Liver (tissue), 9 donors: Measurements from ENCODE around the gene NGFR. TPM values are rescaled to one million over a fixed set of nuclear protein-coding genes. Genes with fewer than 3 reads are reported as not detected.

Source experiments
- DNase-seq: peaks from one replicate; pipeline ENCODE4 v3.0.0-alpha.2; 2017; ENCODE audit warnings: low spot score
- H3K27ac ChIP-seq, 2 donors: one replicate each; pipeline ENCODE4 v1.7.0; 2013; ENCODE audit warnings: inconsistent platforms in 2 of 2, low read length in 2 of 2, control low read depth in 1 of 2, low read depth in 1 of 2, mild to moderate bottlenecking in 1 of 2
- H3K27me3 ChIP-seq, 4 donors: one replicate each; pipeline versions ENCODE4 v1.6.1 to v1.7.0; 2013; ENCODE audit warnings: low read length in 3 of 4, inconsistent platforms in 1 of 4, mild to moderate bottlenecking in 1 of 4, moderate library complexity in 1 of 4; ENCODE audit not compliant: control insufficient read depth in 4 of 4, insufficient read depth in 4 of 4
- H3K36me3 ChIP-seq, 4 donors: one replicate each; pipeline versions ENCODE4 v1.6.1 to v1.7.0; 2013; ENCODE audit warnings: low read length in 3 of 4, mild to moderate bottlenecking in 3 of 4, low read depth in 1 of 4, moderate library complexity in 1 of 4; ENCODE audit not compliant: control insufficient read depth in 4 of 4, insufficient read depth in 3 of 4
- H3K4me1 ChIP-seq, 4 donors: one replicate each; pipeline versions ENCODE4 v1.6.1 to v1.7.0; 2013; ENCODE audit warnings: low read length in 3 of 4, mild to moderate bottlenecking in 3 of 4, moderate library complexity in 1 of 4; ENCODE audit not compliant: control insufficient read depth in 4 of 4, insufficient read depth in 4 of 4
- H3K4me3 ChIP-seq, 3 donors: one replicate each; pipeline versions ENCODE4 v1.6.1 to v1.7.0; 2013; ENCODE audit warnings: low read length in 3 of 3, control low read depth in 1 of 3, low read depth in 1 of 3, mild to moderate bottlenecking in 1 of 3
- H3K9ac ChIP-seq, 2 donors: one replicate each; pipeline ENCODE4 v1.7.0; 2013; ENCODE audit warnings: low read length in 2 of 2, mild to moderate bottlenecking in 2 of 2, moderate library complexity in 2 of 2, control low read depth in 1 of 2, low read depth in 1 of 2
- H3K9me3 ChIP-seq, 4 donors: one replicate each; pipeline versions ENCODE4 v1.6.1 to v1.7.0; 2013; ENCODE audit warnings: low read length in 3 of 4; ENCODE audit not compliant: control insufficient read depth in 4 of 4
- CTCF ChIP-seq: fragments of 150-350 bp; IDR thresholded peaks from 2 replicates; pipeline ENCODE4 v1.5.1; 2017; ENCODE audit warnings: improper control_type of control experiment, low read depth, low read length; ENCODE audit not compliant: missing input control
- EGR1 ChIP-seq, 2 donors: IDR thresholded peaks; 2 replicates each; pipeline ENCODE4 v1.6.1; 2016 to 2018; ENCODE audit warnings: antibody characterized with exemption in 2 of 2, low read depth in 2 of 2
- FOXA2 ChIP-seq: IDR thresholded peaks from 2 replicates; pipeline ENCODE4 v1.6.1; 2016; ENCODE audit warnings: antibody characterized with exemption
- MAX ChIP-seq: IDR thresholded peaks from 2 replicates; pipeline ENCODE4 v1.6.1; 2016; ENCODE audit warnings: antibody characterized with exemption
- NR2F2 ChIP-seq: IDR thresholded peaks from 2 replicates; pipeline ENCODE4 v1.6.1; 2016; ENCODE audit warnings: antibody characterized with exemption
- RAD21 ChIP-seq, 2 donors: IDR thresholded peaks; 2 replicates each; pipeline ENCODE4 v1.6.1; 2016; ENCODE audit warnings: antibody characterized with exemption in 2 of 2, mild to moderate bottlenecking in 2 of 2
- REST ChIP-seq: IDR thresholded peaks from 2 replicates; pipeline ENCODE4 v1.6.1; 2016; ENCODE audit warnings: antibody characterized with exemption, mild to moderate bottlenecking
- RXRA ChIP-seq, 2 donors: IDR thresholded peaks; 2 replicates each; pipeline ENCODE4 v1.6.1; 2017 to 2018; ENCODE audit warnings: antibody characterized with exemption in 2 of 2, mild to moderate bottlenecking in 1 of 2
- SP1 ChIP-seq: IDR thresholded peaks from 2 replicates; pipeline ENCODE4 v1.6.1; 2018; ENCODE audit warnings: antibody characterized with exemption, mild to moderate bottlenecking
- ZBTB33 ChIP-seq: IDR thresholded peaks from 2 replicates; pipeline ENCODE4 v1.6.1; 2016; ENCODE audit warnings: antibody characterized with exemption
- WGBS: extraction: QIAGEN DNeasy Blood & Tissue Kit; methylation state at CpG from one replicate; pipeline ENCODE4 v1.1.7; 2013; 5-methylcytosine and 5-hydroxymethylcytosine counted together
- polyA plus RNA-seq, 2 donors: library from polyadenylated mRNA; stranded (reverse) in 1 of 2; unstranded in 1 of 2; fragments of 200-250 nt in 1 of 2; fragments of >200 nt in 1 of 2; fragmentation: Nextera tagmentation in 1 of 2; extraction: Ambion mirVana in 1 of 2; gene quantifications; one replicate each; pipeline versions ENCODE4 v1.2.1 to v1.2.3, GENCODE V29; 2013 to 2015
- total RNA-seq, 2 donors: library from RNA; depleted of rRNA; stranded (reverse); fragments of >200 nt; gene quantifications; one replicate each; pipeline ENCODE4 v1.2.3, GENCODE V29; 2014
- donor health status: healthy.
- donor health status: healthy.
- donor health status: healthy.
- donor health status: healthy.
- donor health status: healthy.

Gene NGFR
- total and polyA plus RNA-seq, 4 donors: 6.9 to 11.0 (median 10.5) TPM

- TF ChIP-seq ZBTB33 (no peak), EGR1 (IDR thresholded peaks at IDR 0.05; ENCODE audit: low read depth in 2 of 2) (no peak), SP1 (no peak), NR2F2 (no peak)
Measured at GRCh38 chr17:49495842-49496182, 719 bp downstream of the NGFR start (continued).

GRCh38 chr17:49496183-49496866 is 1.2 kb downstream of the NGFR start:
- Histone ChIP-seq H3K9me3 (no peaks in the 10 kb centered on the region), H3K27me3 (peaks cover 0 to 16% (median 11%) of the 10 kb centered on the region in 4 donors), H3K36me3 (no peaks in the 10 kb centered on the region), H3K9ac (no peak overlapping the region), H3K4me3 (peak overlapping the region in 1 of 3 donors; percentile 48), H3K27ac (peak overlapping the region in 1 of 2 donors; percentile 31), H3K4me1 (peaks cover 8 to 26% (median 20%) of the 10 kb centered on the region in 4 donors)
- DNase-seq: peak; percentile 80
- TF ChIP-seq REST (no peak), ZBTB33 (no peak), SP1 (no peak), CTCF (peak; percentile 72), FOXA2 (no peak), MAX (no peak), RXRA (IDR thresholded peaks at IDR 0.05) (no peak), RAD21 (IDR thresholded peaks at IDR 0.05) (peak; percentile 28 to 64)
- WGBS: 2% methylated on average over 85 of the region's 85 CpGs
